CD14-positive monocyte (primary cell): Measurements from ENCODE around the gene FOS. TPM values are rescaled to one million over a fixed set of nuclear protein-coding genes. Genes with fewer than 3 reads are reported as not detected.
A peak's percentile ranks its signal among the peaks of the same experiment; 100 is the strongest.
"Not testable (repeated sequence)": the region's sequence is repeated elsewhere in the genome, so short reads cannot be mapped to it uniquely, and the experiment has no call there.

Experiments used
- DNase-seq, 3 donors: peaks; one replicate each; pipeline ENCODE4 v3.0.0-alpha.2; 2011 to 2022
- H2AFZ ChIP-seq: 2 replicates; pipeline ENCODE4 v1.6.0; 2012; ENCODE audit warnings: mild to moderate bottlenecking, low read depth, low read length, inconsistent platforms; ENCODE audit not compliant: insufficient read depth, poor library complexity, severe bottlenecking
- H3K27ac ChIP-seq, 2 donors: 1 replicate in 1 of 2; 2 replicates in 1 of 2; pipeline ENCODE4 v1.5.1; 2012 to 2013; ENCODE audit warnings: low read length in 2 of 2, control low read depth in 1 of 2, inconsistent platforms in 1 of 2, low read depth in 1 of 2, mild to moderate bottlenecking in 1 of 2
- H3K27me3 ChIP-seq, 2 donors: one replicate each; pipeline versions ENCODE4 v1.6.0 to v1.6.1; 2011 to 2013; ENCODE audit warnings: low read length in 2 of 2; ENCODE audit not compliant: control insufficient read depth in 2 of 2, insufficient read depth in 2 of 2
- H3K36me3 ChIP-seq, 2 donors: replicated peaks in 1 of 2; 1 replicate in 1 of 2; 2 replicates in 1 of 2; pipeline versions ENCODE4 v1.5.1 to v1.6.1; 2012 to 2013; ENCODE audit warnings: low read length in 2 of 2, control low read depth in 1 of 2, inconsistent platforms in 1 of 2, mild to moderate bottlenecking in 1 of 2; ENCODE audit not compliant: insufficient read depth in 2 of 2, control insufficient read depth in 1 of 2
- H3K4me1 ChIP-seq, 2 donors: 1 replicate in 1 of 2; 2 replicates in 1 of 2; pipeline versions ENCODE4 v1.5.1 to v1.6.1; 2012 to 2013; ENCODE audit warnings: low read length in 2 of 2, control low read depth in 1 of 2, inconsistent platforms in 1 of 2, mild to moderate bottlenecking in 1 of 2, moderate library complexity in 1 of 2; ENCODE audit not compliant: insufficient read depth in 2 of 2, control insufficient read depth in 1 of 2
- H3K4me2 ChIP-seq: replicated peaks from 2 replicates; pipeline ENCODE3; 2012; ENCODE audit warnings: low read length, moderate library complexity, mild to moderate bottlenecking; ENCODE audit not compliant: poor library complexity, severe bottlenecking; ENCODE audit errors: extremely low read depth
- H3K4me3 ChIP-seq, 3 experiments: fragments of 200-600 bp in 1 of 3; sonication (generic) in 1 of 3; replicated peaks in 1 of 3; 1 replicate in 2 of 3; 2 replicates in 1 of 3; pipeline ENCODE4 v1.5.1; 2011 to 2013; ENCODE audit warnings: low read length in 3 of 3, mild to moderate bottlenecking in 3 of 3, control low read depth in 2 of 3, low read depth in 2 of 3, inconsistent platforms in 1 of 3, moderate library complexity in 1 of 3
- H3K79me2 ChIP-seq: 2 replicates; pipeline ENCODE4 v1.6.0; 2012; ENCODE audit warnings: mild to moderate bottlenecking, control low read depth, inconsistent platforms, low read length, moderate library complexity; ENCODE audit not compliant: insufficient read depth
- H3K9ac ChIP-seq: 2 replicates; pipeline ENCODE4 v1.6.0; 2017; ENCODE audit warnings: low read length, mild to moderate bottlenecking; ENCODE audit not compliant: insufficient read depth, poor library complexity, severe bottlenecking
- H3K9me3 ChIP-seq, 2 donors: replicated peaks in 1 of 2; 1 replicate in 1 of 2; 2 replicates in 1 of 2; pipeline versions ENCODE4 v1.5.1 to v1.6.1; 2012 to 2013; ENCODE audit warnings: low read length in 2 of 2, control low read depth in 1 of 2; ENCODE audit not compliant: control insufficient read depth in 1 of 2, insufficient read depth in 1 of 2
- H4K20me1 ChIP-seq: 2 replicates; pipeline ENCODE4 v1.6.0; 2012; ENCODE audit warnings: mild to moderate bottlenecking, low read length, control low read depth, moderate library complexity; ENCODE audit not compliant: insufficient read depth
- H3K27ac Mint-ChIP-seq, 7 donors: one replicate each; pipeline ENCODE4 v1.8.0; 2020; ENCODE audit warnings: mild to moderate bottlenecking in 7 of 7, mixed read lengths in 7 of 7, moderate library complexity in 6 of 7, inconsistent platforms in 2 of 7
- H3K27me3 Mint-ChIP-seq, 3 donors: one replicate each; pipeline ENCODE4 v1.8.0; 2021 to 2022; ENCODE audit warnings: low read depth in 3 of 3, mild to moderate bottlenecking in 3 of 3, mixed read lengths in 3 of 3, moderate library complexity in 3 of 3, inconsistent platforms in 1 of 3
- H3K36me3 Mint-ChIP-seq, 2 donors: one replicate each; pipeline ENCODE4 v1.8.0; 2020; ENCODE audit warnings: mixed read lengths in 2 of 2, inconsistent platforms in 1 of 2, mild to moderate bottlenecking in 1 of 2
- H3K4me1 Mint-ChIP-seq: one replicate; pipeline ENCODE4 v1.8.0; 2020; ENCODE audit warnings: mild to moderate bottlenecking, mixed read lengths
- H3K4me3 Mint-ChIP-seq, 2 donors: one replicate each; pipeline ENCODE4 v1.8.0; 2020; ENCODE audit warnings: mild to moderate bottlenecking in 2 of 2, mixed read lengths in 2 of 2, moderate library complexity in 1 of 2
- H3K9me3 Mint-ChIP-seq, 7 donors: one replicate each; pipeline ENCODE4 v1.8.0; 2020 to 2022; ENCODE audit warnings: mixed read lengths in 7 of 7, mild to moderate bottlenecking in 6 of 7, moderate library complexity in 6 of 7, inconsistent platforms in 2 of 7
- WGBS: methylation state at CpG from one replicate; pipeline ENCODE4 v1.1.5; 2013; ENCODE audit warnings: missing lambda C conversion rate; ENCODE audit not compliant: insufficient coverage; 5-methylcytosine and 5-hydroxymethylcytosine counted together
- intact Hi-C, 2 donors: fragments of 100-400 bp; cut with micrococcal nuclease; formaldehyde crosslinking; loops; one replicate each; pipeline versions ENCODE4 v1.15.0 to v1.15.1; 2023
- polyA plus RNA-seq, 3 donors: library from polyadenylated mRNA; depleted of rRNA in 1 of 3; unstranded in 2 of 3; stranded (reverse) in 1 of 3; fragments of 300-500 nt in 2 of 3; fragments of >200 nt in 1 of 3; fragmentation: Illumina TruSeq in 2 of 3; gene quantifications; 1 replicate in 2 of 3; 2 replicates in 1 of 3; pipeline ENCODE4 v1.2.3, GENCODE V29; 2012 to 2021
- TF ChIP-seq, protein P1 (sequence below): fragments of 200-600 bp; IDR thresholded peaks from one replicate; pipeline ENCODE4 v1.8.0; 2022; ENCODE audit warnings: antibody characterized with exemption, mild to moderate bottlenecking

The FOS gene
- polyA plus RNA-seq, 3 donors = 4,403 to 5,159 (median 4,841) TPM

DNA sequence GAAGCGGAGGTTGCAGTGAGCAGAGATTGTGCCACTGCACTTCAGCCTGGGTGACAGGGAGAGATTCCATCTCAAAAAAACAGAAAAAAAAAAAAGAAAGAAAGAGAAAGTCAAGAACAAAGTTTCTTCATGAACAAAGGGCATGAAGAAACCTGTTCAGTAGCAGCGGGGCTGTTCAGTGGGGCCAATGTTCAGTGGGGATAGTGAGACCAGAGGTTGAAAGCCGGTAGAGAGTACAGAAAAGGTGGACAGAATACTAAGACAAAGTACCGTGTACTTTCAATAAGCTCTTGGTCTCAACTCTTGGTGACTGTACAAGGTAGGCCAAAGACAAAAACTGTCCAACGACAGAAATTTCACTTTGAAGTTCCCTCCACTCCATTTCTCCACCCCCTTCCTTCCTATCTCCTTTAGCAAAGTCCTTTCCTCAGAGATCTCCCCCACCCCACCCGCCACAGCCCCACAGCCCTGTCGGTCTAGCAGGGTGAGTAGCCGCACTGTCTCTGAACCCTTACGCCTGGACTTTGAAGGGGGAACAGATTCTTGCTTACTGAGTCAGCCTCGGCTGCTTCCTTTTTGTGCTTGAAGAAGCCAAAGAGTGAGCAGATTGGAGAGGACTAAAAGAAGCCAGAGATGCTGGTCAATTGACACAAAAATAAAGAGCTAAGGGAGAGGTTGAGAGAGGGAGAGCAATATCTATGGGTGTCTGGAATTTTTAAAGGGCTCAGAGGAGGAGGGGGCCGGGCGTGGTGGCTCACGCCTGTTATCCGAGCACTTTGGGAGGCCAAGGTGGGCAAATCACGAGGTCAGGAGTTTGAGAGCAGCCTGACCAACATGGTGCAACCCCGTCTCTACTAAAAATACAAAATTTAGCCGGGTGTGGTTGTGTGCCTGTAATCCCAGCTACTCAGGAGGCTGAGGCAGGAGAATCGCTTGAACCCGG lies 44.2 kb upstream of the FOS start:
- H3K9ac ChIP-seq = peak overlapping the region; percentile 15

DNA sequence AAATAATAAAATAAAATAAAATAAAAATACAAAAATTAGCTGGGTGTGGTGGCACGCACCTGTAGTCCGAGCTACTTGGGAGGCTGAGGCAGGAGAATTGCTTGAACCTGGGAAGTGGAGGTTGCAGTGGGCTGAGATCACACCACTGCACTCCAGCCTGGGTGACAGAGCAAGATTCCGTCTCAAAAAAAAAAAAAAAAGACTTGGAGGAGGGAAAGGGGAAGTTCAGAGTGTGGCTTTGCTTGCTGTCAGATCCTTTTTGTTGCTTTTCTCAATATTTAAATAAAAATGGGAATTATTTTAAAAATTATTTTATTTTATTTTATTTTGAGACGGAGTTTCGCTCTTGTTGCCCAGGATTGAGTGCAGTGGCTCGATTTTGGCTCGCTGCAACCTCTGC lies 43.4 kb upstream of the FOS start:
- H2AFZ ChIP-seq, H3K36me3 ChIP-seq, H3K4me2 ChIP-seq, H3K36me3 Mint-ChIP-seq, H3K9me3 ChIP-seq, H3K9ac ChIP-seq, H3K27me3 Mint-ChIP-seq, H3K4me3 ChIP-seq, H4K20me1 ChIP-seq, H3K79me2 ChIP-seq, H3K27me3 ChIP-seq, H3K9me3 Mint-ChIP-seq: not testable (repeated sequence)
- H3K27ac ChIP-seq = peak overlapping the region in 1 of 2 donors; percentile 89
- H3K4me3 Mint-ChIP-seq = peak overlapping the region in 1 of 2 donors; percentile 50
- peak overlapping the region; percentile 90 to 98 (median 96) for H3K27ac Mint-ChIP-seq
- H3K4me1 Mint-ChIP-seq = peaks cover 67% of the 10 kb centered on the region
- peak; percentile 38 to 65 (median 57) for DNase-seq
- no CpG with 5 or more reads among the region's 7 CpGs for WGBS
- H3K4me1 ChIP-seq = peaks cover 60 to 69% of the 10 kb centered on the region in 2 donors
- intact Hi-C loops = loop anchor here in 1 of 2 donors (2.0 kb wide), 1 partner anchor 24 kb away; no protein-coding TSS in a partner anchor

More for the DNA sequence above, 44.2 kb upstream of the FOS start:
- H3K9me3 Mint-ChIP-seq = peaks cover 0 to 2% (median 0%) of the 10 kb centered on the region in 7 donors
- peak overlapping the region; percentile 83 to 89 for H3K27ac ChIP-seq
- peak overlapping the region; percentile 47 to 85 for H3K4me3 Mint-ChIP-seq
- peak overlapping the region; percentile 90 to 98 (median 96) for H3K27ac Mint-ChIP-seq
- peaks cover 70% of the 10 kb centered on the region for H3K4me1 Mint-ChIP-seq
- no peaks in the 10 kb centered on the region for H3K9me3 ChIP-seq
- H3K27me3 ChIP-seq = no peaks in the 10 kb centered on the region
- H4K20me1 ChIP-seq = no peaks in the 10 kb centered on the region
- no peaks in the 10 kb centered on the region for H3K36me3 Mint-ChIP-seq
- WGBS = 43% methylated on average over 8 of the region's 19 CpGs
- H2AFZ ChIP-seq = no peak overlapping the region
- no peaks in the 10 kb centered on the region for H3K36me3 ChIP-seq
- H3K79me2 ChIP-seq = no peaks in the 10 kb centered on the region
- TF ChIP-seq, protein P1, sequence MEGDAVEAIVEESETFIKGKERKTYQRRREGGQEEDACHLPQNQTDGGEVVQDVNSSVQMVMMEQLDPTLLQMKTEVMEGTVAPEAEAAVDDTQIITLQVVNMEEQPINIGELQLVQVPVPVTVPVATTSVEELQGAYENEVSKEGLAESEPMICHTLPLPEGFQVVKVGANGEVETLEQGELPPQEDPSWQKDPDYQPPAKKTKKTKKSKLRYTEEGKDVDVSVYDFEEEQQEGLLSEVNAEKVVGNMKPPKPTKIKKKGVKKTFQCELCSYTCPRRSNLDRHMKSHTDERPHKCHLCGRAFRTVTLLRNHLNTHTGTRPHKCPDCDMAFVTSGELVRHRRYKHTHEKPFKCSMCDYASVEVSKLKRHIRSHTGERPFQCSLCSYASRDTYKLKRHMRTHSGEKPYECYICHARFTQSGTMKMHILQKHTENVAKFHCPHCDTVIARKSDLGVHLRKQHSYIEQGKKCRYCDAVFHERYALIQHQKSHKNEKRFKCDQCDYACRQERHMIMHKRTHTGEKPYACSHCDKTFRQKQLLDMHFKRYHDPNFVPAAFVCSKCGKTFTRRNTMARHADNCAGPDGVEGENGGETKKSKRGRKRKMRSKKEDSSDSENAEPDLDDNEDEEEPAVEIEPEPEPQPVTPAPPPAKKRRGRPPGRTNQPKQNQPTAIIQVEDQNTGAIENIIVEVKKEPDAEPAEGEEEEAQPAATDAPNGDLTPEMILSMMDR = no peak
- peaks cover 67 to 74% of the 10 kb centered on the region in 2 donors for H3K4me1 ChIP-seq
- peaks cover 0 to 4% (median 3%) of the 10 kb centered on the region in 3 donors for H3K27me3 Mint-ChIP-seq
- intact Hi-C loops = loop anchor here in 1 of 2 donors (2.0 kb wide), 1 partner anchor 24 kb away; no protein-coding TSS in a partner anchor
- peak; percentile 88 to 93 (median 88) for DNase-seq
- H3K4me3 ChIP-seq = peak overlapping the region in 1 of 3 experiments; percentile 46
- H3K4me2 ChIP-seq = peak overlapping the region; percentile 32
